IPS-18c (cell line): ENCODE data around the gene DMC1.
"Not testable (repeated sequence)": the region's sequence is repeated elsewhere in the genome, so short reads cannot be mapped to it uniquely, and the experiment has no call there.

Experiments used
- H3K4me3 ChIP-seq: 2 replicates; pipeline ENCODE4 v1.7.0; 2013; ENCODE audit warnings: low read depth, mild to moderate bottlenecking, low read length, moderate library complexity; ENCODE audit not compliant: insufficient read depth
- H3K9me3 ChIP-seq: one replicate; pipeline ENCODE4 v1.6.1; 2013; ENCODE audit warnings: mild to moderate bottlenecking, low read length, moderate library complexity; ENCODE audit not compliant: control insufficient read depth, insufficient read depth

Gene DMC1, protein sequence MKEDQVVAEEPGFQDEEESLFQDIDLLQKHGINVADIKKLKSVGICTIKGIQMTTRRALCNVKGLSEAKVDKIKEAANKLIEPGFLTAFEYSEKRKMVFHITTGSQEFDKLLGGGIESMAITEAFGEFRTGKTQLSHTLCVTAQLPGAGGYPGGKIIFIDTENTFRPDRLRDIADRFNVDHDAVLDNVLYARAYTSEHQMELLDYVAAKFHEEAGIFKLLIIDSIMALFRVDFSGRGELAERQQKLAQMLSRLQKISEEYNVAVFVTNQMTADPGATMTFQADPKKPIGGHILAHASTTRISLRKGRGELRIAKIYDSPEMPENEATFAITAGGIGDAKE

DNA sequence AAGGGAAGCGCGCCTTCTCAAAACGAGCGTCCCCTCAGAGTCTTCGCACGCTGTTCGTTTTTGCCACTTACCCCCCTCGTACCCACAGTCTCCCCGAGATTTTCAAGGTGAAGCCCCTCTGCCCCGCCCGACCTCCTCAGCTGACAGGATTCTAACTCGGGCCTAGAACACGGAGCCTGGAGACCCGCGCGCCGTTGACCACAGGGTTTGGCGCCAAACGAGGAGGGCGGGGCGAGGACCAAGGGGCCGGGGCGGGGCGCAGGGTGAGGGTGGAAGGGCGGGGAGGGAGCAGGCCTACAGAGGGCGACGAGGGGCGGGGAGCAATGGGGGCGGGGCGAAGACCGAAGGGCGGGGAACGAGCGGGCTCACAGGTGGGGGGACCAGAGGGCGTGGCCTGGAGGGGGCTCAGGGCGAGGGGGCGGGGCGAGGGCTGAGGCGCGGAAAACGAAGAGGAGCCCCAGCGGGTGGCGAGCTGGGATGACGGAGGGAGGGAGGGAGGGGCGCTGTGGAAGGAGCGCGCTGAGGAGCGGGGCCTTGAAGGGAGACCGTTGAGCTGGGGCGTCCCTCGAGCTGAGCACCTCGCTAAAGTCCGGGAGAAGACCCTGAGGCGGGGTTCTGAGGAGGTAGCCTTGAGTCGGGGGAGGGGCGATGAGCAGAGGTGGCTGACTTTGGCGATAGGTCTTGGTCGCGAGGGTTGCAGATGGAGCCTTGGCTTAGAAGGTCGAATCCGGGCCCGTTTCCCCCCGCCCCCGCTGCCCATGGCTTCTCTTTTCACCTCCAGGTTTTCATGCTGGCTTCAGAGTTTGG lies at the start of gene DMC1:
Gene DMC1 (minus strand): TSS at position 212 of the 807 bp plus-strand sequence. CDS start 1,927 bp downstream, outside the sequence.
- Histone ChIP-seq H3K9me3 (no peaks in the 10 kb centered on the region), H3K4me3 (peak within 1 kb of the TSS; percentile 83)

DNA sequence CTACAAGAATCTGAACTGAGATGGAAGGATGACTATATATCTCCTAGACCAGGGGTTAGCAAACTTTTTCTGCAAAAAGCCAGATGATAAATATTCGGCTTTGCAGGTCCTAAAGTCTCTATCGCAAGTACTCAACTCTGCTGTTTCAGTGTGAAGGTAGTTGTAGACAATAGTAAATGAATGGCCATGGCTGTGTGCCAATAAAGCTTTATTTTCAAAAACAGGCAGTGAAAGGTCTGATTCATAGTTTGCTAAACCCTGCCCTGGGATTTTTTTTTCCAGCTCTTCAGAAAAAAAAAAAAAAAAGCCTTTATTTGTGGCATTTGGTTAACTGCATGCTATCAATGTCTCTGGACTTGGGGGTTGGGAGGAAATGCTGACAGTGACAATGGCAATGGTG lies 48.7 kb upstream of the DMC1 start:
- no peak overlapping the region for H3K4me3 ChIP-seq
- no peaks in the 10 kb centered on the region for H3K9me3 ChIP-seq

DNA sequence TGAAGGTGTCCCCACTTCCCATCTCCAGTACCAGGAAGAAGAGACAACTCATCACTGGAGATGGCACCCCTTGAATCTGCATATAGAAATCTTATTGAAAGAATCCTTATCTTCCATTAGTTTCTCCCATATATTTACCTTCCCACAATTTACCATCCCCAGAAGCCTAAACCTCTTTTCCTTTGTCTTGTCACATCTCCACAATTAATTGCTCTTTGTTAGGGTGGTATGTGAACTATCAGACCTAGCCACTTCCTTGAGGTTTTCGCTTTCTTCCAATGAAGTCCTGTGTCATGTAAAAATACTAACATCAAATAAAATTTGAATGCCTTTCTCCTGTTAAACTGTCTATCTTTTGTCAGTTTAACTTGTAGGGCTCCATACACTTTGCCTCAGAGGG lies 48.3 kb upstream of the DMC1 start:
- no peak overlapping the region for H3K4me3 ChIP-seq
- no peaks in the 10 kb centered on the region for H3K9me3 ChIP-seq

DNA sequence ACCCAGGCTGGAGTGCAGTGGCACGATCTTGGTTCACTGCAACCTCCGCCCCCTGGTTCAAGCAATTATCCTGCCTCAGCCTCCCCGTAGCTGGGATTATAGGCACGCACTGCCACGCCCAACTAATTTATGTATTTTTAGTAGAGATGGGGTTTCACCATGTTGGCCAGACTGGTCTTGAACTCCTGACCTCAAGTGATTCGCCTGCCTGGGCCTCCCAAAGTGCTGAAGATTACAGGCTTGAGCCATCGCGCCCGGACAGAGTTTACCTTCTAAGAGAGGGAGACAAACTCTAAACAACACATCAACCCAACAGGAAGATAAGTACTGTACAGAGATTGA lies 45.1 kb upstream of the DMC1 start:
- H3K4me3 ChIP-seq, result not testable (repeated sequence)

DNA sequence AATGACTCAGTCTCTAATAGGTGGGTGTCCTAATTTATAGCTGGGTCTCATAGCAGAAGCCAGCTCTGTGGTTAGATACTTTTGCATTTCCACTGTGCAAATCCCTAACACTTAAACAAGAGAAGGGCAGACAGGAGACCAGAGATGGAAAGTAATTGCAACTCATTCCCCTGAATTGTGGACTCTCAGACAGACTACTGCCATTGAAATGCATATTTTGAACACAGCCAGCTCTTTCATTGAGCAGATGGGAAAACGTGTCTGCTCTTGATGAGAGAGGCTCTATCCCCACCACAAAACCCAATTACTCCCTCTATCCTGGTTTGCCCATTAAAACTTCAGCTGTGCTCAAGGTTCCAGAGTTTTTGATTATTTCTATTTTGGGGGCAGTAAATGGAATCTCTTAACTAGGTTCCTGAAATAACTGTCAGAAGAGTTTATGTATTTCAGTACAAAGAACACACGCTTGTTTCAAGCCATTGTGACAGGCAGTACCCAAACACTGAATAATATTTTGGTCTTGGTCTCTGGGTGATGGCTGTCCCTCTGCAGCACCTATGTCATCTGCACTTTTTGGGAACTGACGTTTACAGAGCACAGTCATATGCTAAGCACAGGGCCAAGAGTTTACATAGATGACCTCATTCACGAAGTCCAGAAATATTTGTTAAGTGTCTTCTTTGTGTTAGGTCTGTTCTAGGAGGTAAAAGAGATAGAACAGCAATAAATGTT lies 44.5 kb upstream of the DMC1 start:
- H3K4me3 ChIP-seq, result no peak overlapping the region
- no peaks in the 10 kb centered on the region for H3K9me3 ChIP-seq

More for the DNA sequence above, 45.1 kb upstream of the DMC1 start:
- not testable (repeated sequence) for H3K9me3 ChIP-seq

DNA sequence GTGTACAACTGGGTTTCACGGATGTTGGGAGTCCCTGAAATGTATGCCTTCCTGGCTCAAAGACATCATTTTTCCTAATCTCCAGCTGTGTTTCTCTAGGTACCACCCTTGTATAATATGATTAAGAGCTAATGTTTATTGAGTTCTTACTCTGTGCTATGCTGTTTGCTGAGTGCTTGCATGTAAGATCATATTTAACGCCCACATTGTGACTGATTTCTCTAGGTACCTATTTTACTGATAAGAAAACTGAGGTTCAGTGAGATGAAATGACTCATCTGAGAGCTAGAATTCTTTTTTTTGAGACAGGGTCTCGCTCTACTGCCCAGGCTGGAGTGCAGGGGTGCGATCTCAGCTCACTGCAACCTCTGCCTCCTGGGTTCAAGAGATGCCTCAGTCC lies 43.6 kb upstream of the DMC1 start:
- no peaks in the 10 kb centered on the region for H3K9me3 ChIP-seq
- no peak overlapping the region for H3K4me3 ChIP-seq

DNA sequence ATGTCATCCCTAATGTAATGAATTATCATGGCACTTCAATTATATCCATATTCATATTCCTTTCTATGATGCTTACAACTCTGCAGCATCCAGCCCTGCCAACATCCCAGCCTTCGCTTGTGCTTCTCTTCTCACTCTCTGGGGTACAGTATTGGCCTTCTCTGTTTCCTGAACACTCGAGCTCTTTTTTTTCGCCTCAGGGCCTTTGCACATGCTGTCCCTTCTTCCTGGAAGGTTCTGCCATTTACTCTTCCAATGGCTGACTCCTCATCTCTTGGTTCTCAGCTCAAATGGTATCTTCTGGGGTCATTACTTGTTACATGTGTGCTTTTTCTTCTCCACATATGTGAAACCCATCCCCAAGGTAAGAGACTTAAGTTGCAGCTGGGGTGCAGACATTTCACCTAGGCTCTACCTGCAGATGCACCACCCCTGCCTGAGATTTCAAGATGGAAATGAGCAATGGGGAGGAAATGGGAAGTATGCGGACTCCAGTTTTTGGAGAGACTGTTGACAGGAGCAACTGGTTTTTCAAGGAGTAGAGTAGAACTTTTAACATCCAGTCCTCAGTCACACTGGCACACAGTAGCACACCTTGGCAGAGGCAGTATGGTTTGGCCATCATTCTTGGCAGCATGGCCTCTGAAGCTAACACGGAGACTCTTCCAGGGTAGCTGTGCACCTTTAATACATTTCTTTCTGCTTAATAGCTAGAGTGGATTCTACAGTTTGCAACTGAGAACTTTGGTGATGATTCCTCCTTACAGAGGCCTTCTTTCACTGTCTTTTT lies 42.4 kb upstream of the DMC1 start:
- no peak overlapping the region; the same call in 1 of the 2 replicates for H3K4me3 ChIP-seq
- no peaks in the 10 kb centered on the region for H3K9me3 ChIP-seq

DNA sequence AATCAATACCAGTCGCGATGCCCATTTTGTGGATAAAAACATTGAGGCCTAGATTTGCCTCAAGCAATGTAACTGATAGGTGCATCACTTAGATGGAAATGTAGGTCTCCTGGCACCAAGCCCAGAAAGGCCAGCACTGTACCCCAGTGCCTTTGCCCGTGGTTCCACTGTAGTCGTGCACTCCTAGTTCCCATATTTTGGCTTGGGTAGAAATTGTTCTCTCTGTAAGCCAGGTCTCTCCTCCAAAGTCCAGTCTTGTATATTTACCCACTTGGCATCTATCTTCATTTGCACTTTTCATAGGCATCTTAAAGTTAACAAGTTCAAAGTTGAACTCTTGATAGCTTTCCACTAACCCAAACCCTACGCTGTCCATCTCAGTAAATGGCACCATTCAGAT lies 41.6 kb upstream of the DMC1 start:
- Histone ChIP-seq H3K4me3 (no peak overlapping the region), H3K9me3 (no peaks in the 10 kb centered on the region)

DNA sequence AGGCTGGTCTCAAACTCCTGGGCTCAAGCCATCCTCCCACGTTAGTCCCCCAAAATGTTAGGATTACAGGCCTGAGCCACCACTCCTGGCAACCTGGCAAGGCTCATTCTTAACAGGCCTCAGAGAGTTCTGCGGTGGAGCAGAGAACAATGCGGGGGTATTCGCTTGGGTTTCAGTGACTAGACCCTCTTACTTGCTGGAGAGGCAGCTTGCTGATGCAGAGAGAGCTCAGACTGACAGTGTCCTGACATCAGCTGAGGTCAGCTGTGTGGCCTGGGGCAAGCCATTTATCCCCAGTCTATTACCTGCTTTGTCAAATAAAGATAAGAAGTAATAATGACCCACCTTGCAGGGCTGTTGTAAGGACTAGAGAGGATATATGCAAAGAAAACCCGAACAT lies 40.3 kb upstream of the DMC1 start:
- Histone ChIP-seq H3K9me3 (no peaks in the 10 kb centered on the region), H3K4me3 (no peak overlapping the region)

DNA sequence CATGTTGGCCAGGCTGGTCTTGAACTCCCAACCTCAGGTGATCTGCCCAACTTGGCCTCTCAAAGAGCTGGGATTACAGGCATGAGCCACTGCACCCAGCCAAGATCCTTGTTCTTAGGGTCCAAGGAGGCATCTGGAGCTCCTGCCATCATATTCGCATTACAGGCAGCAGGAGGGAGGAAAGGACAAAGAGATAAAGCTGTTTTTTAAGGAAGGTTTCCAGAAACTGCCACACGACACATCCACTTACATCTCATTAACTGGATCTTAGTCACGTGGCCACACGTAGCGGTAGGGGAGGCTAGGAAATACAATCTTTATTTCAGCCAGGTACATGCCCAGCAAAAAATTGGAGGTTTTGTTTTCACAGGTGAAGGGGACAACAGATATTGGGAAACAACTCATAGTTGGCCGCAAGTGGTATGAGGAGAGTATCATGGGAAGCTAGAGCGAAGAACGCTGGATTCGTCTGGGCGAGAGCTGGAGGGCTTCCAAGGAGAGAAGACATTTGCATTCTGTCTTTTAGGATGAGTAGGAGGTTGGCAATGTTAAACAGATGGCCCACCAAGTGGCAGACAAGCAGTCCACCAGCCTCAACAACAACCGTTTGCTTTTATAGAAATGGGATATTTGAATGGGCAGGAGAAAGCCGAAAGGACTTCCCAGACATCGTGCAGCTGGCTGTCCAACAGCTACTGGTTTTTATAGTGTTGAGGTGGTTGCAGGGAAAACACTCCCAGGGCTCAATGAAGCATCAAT lies 39.2 kb upstream of the DMC1 start:
- Histone ChIP-seq H3K4me3 (no peak overlapping the region), H3K9me3 (no peaks in the 10 kb centered on the region)

DNA sequence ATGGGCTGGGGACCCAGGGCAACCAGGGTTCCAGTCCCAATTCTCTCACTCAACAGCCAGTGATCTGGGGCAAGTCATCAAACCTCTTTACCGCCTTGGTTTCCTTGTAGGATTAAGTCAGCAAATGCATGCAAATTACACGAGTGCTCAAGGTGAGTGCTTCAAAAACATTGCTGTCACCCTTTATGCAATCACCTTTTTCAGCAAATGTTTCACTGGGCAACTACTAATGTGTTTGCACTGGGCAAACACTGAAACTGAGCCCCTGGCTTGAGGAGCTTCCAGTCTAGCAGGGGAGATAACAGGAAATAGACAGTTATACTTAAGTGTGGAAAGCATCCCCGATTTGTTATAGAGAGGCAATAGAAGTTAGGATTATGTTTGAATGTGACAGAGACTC lies 37.7 kb upstream of the DMC1 start:
- H3K4me3 ChIP-seq, result no peak overlapping the region
- no peaks in the 10 kb centered on the region for H3K9me3 ChIP-seq

DNA sequence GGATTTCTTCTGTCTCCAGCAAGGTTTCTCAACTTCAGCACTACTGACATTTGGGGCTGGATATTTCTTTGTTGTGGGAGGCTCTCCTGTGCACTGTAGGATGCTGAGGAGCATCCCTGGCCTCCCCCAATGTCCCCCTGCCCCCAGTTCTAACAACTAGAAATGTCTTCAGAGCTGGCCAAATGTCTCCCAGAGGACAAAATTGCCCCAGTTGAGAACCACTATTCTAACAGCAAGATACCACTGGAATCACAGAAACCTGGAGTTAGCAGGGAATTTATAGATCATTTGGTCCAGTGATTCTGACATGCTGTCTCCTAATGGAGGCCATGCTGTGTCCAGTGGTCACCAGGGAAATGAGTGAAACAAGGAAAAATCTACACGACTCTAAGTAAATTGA lies 32.2 kb upstream of the DMC1 start:
- no peaks in the 10 kb centered on the region for H3K9me3 ChIP-seq
- H3K4me3 ChIP-seq, result no peak overlapping the region

DNA sequence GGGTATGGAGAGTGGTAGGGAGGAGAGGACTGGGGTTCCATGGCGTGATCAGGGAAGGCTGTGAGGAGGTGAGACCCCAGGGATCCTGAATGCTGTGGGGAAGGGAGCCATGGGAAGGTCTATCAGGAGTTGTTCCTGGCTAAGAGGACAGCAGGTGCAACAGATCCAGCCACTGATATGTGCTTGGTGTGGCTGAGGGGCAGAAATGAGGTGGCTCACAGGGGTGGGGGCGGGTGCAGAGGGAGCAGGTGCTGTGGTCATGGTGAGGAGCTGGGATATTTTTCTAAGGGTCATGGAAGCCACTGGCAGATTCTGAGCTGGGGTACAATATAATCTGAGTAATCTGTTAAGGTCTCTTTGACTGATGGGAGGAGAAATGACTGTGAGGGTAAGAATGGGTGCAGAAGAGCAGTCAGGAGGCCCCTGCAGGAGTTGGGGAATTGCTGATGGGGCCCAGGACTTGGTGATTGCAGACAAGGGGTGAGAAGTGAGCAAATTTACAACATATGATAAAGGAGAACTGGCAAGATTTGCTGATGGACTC lies 31.3 kb upstream of the DMC1 start:
- Histone ChIP-seq H3K4me3 (no peak overlapping the region), H3K9me3 (no peaks in the 10 kb centered on the region)

DNA sequence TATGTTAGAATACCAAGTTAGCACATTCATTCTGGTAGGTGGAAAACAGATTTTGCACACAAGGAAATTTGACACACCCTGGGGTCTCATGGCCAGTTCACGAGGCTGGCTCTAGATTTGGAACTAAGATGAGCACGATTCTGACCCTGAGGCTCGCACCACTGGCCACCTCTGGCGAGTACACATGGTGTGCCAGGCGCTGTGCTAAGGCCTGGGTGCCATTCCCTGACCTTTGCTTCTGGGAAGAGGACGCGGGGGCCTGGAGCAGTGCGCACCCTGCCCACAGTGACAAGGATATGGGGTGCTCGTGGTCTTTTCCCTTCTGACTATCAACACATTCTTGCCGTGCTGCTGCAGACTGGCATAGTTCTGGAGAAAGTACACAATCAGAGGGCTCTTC lies 29.5 kb upstream of the DMC1 start:
- Histone ChIP-seq H3K4me3 (no peak overlapping the region), H3K9me3 (no peaks in the 10 kb centered on the region)

DNA sequence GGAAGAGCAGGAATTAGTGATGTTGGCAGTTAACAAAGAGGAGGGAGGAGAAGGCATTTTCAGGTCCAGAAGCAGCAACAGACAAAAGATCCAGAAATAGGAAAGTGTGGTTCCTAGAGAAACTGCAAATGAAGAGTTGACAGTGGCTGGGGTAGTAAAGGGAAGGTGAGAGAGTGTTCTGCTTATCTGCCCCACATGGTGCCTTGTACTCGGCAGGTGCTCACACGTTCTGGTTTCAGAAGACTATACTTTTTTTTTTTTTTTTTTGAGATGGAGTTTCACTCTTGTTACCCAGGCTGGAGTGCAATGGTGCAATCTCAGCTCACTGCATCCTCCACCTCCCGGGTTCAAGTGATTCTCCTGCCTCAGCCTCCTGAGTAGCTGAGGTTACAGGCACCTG lies 12.9 kb upstream of the DMC1 start:
- not testable (repeated sequence) for H3K4me3 ChIP-seq, H3K9me3 ChIP-seq

DNA sequence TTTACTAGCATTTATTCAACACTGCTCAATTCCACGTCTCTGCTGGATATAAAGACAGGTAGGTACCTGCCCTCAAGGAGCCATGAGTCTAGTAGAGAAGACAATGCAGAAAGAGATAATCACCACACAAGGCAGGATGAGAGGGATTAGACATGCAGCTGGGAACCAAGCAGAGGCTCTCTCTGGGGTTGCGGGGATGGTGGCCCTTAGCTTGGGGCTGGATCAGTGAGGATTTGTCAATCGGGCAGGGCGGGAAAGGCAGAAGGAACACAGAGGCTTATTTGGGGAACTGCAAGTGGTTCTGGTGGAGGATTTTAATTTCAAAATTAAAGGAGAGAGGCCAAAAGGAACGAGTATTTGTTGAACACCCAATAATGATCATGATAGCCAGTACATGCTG lies 8.5 kb upstream of the DMC1 start:
- Histone ChIP-seq H3K9me3 (no peaks in the 10 kb centered on the region), H3K4me3 (no peak overlapping the region)
